Esophagus squamous epithelium (tissue), 4 donors: Measurements from ENCODE around the gene DLGAP1.

Source experiments
- CTCF ChIP-seq, 6 experiments: fragments of 450-650 bp in 4 of 6; fragments of 200-600 bp in 2 of 6; sonication (generic) in 2 of 6; IDR thresholded peaks; one replicate each; pipeline ENCODE4 v1.5.1; 2016 to 2019; ENCODE audit warnings: antibody characterized with exemption in 6 of 6, mild to moderate bottlenecking in 4 of 6, moderate library complexity in 4 of 6
- POLR2A ChIP-seq, 4 donors: fragments of 450-650 bp; IDR thresholded peaks; one replicate each; pipeline ENCODE4 v1.6.1; 2017; ENCODE audit warnings: antibody characterized with exemption in 4 of 4, mild to moderate bottlenecking in 4 of 4, moderate library complexity in 3 of 4

- TF ChIP-seq POLR2A (IDR thresholded peaks at IDR 0.05) = no peak
- no peak for TF ChIP-seq CTCF (IDR thresholded peaks at IDR 0.05)
Measured at GRCh38 chr18:3593381-3593903, 861.7 kb downstream of the DLGAP1 start.
